Neural cell (in vitro differentiated cells): Measurements from ENCODE around the gene HLA-G.

Experiments
- CTCF ChIP-seq: fragments of 450-650 bp; IDR thresholded peaks from 2 replicates; pipeline ENCODE4 v1.5.1; 2014; ENCODE audit warnings: antibody characterized with exemption, mild to moderate bottlenecking, moderate library complexity; ENCODE audit not compliant: poor library complexity, severe bottlenecking
- EP300 ChIP-seq: fragments of 450-650 bp; conservative IDR thresholded peaks from 2 replicates; pipeline ENCODE4 v1.6.1; 2014; ENCODE audit warnings: antibody characterized with exemption, mild to moderate bottlenecking, moderate library complexity; ENCODE audit not compliant: poor library complexity, severe bottlenecking
- EZH2 ChIP-seq: fragments of 200-600, 300-800 bp; shearing (Covaris generic), sonication (generic); IDR thresholded peaks from 2 replicates; pipeline ENCODE4 v1.6.1; 2014; ENCODE audit warnings: antibody characterized with exemption, low read length, borderline replicate concordance, mild to moderate bottlenecking; ENCODE audit not compliant: insufficient read depth, poor library complexity, severe bottlenecking
- POLR2AphosphoS5 ChIP-seq: IDR thresholded peaks from 2 replicates; pipeline ENCODE4 v1.6.1; 2012
- RAD21 ChIP-seq: fragments of 450-650 bp; conservative IDR thresholded peaks from 2 replicates; pipeline ENCODE4 v1.6.1; 2014; ENCODE audit warnings: antibody characterized with exemption, mild to moderate bottlenecking, moderate library complexity
- TAF1 ChIP-seq: IDR thresholded peaks from 2 replicates; pipeline ENCODE4 v1.6.1; 2012; ENCODE audit warnings: low read depth

DNA sequence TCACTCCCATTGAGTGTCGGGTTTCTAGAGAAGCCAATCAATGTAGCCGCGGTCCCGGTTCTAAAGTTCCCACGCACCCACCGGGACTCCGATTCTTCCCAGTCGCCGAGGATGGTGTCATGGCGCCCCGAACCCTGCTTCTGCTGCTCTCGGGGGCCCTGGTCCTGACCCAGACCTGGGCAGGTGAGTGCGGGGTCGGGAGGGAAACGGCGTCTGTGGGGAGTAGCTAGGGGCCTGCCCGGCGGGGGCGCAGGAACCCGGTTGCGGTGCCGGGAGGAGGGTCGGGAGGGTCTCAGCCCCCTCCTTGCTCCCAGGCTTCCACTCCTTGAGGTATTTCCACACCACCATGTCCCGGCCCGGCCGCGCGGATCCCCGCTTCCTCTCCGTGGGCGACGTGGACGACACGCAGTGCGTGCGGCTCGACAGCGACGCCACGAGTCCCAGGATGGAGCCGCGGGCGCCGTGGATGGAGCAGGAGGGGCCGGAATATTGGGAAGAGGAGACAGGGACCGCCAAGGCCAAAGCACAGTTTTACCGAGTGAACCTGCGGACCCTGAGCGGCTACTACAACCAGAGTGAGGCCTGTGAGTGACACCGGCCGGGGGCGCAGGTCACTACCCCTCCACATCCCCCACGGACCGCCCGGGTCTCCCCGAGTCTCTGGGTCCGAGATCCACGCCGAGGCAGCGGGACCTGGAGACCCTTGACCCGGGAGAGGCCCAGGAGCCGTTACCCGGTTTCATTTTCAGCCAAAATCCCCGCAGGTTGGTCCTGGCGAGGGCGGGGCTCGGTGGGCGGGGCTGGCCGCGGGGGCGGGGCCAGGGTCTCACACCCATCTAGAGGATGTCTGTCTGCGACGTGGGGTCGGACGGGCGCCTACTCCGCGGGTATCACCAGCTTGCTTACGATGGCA lies 35.2 kb upstream of the HLA-G start:
- TF ChIP-seq POLR2AphosphoS5, result no peak
- peak; percentile 54 for TF ChIP-seq CTCF
- TF ChIP-seq EZH2, result no peak
- no peak for TF ChIP-seq TAF1
- TF ChIP-seq RAD21, result peak; percentile 14
- no peak for TF ChIP-seq EP300
